HepG2 (cell line): ENCODE results near the gene PRRT1. TPM values are rescaled to one million over a fixed set of nuclear protein-coding genes. Genes with fewer than 3 reads are reported as not detected.

Experiments used
- ATF1 ChIP-seq: IDR thresholded peaks from 2 replicates; pipeline ENCODE4 v1.6.1; 2016; ENCODE audit warnings: mild to moderate bottlenecking, control low read depth
- CTCF ChIP-seq: sonication (generic); formaldehyde crosslinking; IDR thresholded peaks from 2 replicates; pipeline ENCODE4 v1.5.0; 2020; ENCODE audit warnings: mild to moderate bottlenecking, missing genetic modification reagents, moderate library complexity
- DRAP1 ChIP-seq: IDR thresholded peaks from 2 replicates; pipeline ENCODE4 v1.6.1; 2016; ENCODE audit warnings: missing genetic modification reagents, missing compliant biosample characterization
- FOXK1 ChIP-seq: sonication (generic); formaldehyde crosslinking; IDR thresholded peaks from 2 replicates; pipeline ENCODE4 v1.4.0; 2020; ENCODE audit warnings: low read depth, missing genetic modification reagents, borderline replicate concordance
- MYNN ChIP-seq: sonication (generic); formaldehyde crosslinking; IDR thresholded peaks from 2 replicates; pipeline ENCODE4 v1.4.0; 2020; ENCODE audit warnings: mild to moderate bottlenecking, low read depth, missing genetic modification reagents
- SMYD3 ChIP-seq: sonication (generic); formaldehyde crosslinking; IDR thresholded peaks from 2 replicates; pipeline ENCODE4 v1.8.1; 2023; ENCODE audit warnings: mild to moderate bottlenecking, missing genetic modification reagents
- TARDBP ChIP-seq: sonication (generic); formaldehyde crosslinking; IDR thresholded peaks from 2 replicates; pipeline ENCODE4 v1.8.0; 2022; ENCODE audit warnings: mild to moderate bottlenecking, missing genetic modification reagents
- ZBTB40 ChIP-seq, 2 experiments: fragments of 450-650 bp in 1 of 2; sonication (generic) in 1 of 2; formaldehyde crosslinking in 1 of 2; IDR thresholded peaks; 2 replicates each; pipeline versions ENCODE4 v1.6.1 to v1.8.0; 2016 to 2022; ENCODE audit warnings: antibody characterized with exemption in 1 of 2, mild to moderate bottlenecking in 1 of 2, missing genetic modification reagents in 1 of 2
- ZNF276 ChIP-seq: sonication (generic); formaldehyde crosslinking; IDR thresholded peaks from 2 replicates; pipeline ENCODE4 v1.4.0; 2020; ENCODE audit warnings: mild to moderate bottlenecking, low read depth, missing genetic modification reagents
- ZNF543 ChIP-seq: sonication (generic); formaldehyde crosslinking; IDR thresholded peaks from 2 replicates; pipeline ENCODE4 v1.4.0; 2020; ENCODE audit warnings: mild to moderate bottlenecking, missing genetic modification reagents
- ZNF713 ChIP-seq: sonication (generic); formaldehyde crosslinking; IDR thresholded peaks from 2 replicates; pipeline ENCODE4 v1.4.0; 2020; ENCODE audit warnings: mild to moderate bottlenecking, missing genetic modification reagents
- ZSCAN5A ChIP-seq: sonication (generic); formaldehyde crosslinking; IDR thresholded peaks from 2 replicates; pipeline ENCODE4 v1.8.0; 2022; ENCODE audit warnings: mild to moderate bottlenecking, missing genetic modification reagents, borderline replicate concordance
- polyA plus RNA-seq, 8 experiments: library from polyadenylated mRNA; depleted of rRNA in 3 of 8; stranded (reverse) in 7 of 8; unstranded in 1 of 8; fragments of >200 nt; fragmentation: Illumina TruSeq in 4 of 8; extraction: Trizol in 4 of 8; gene quantifications; 2 replicates each; pipeline versions ENCODE4 v1.2.1 to v1.2.3, GENCODE V29; 2011 to 2016; ENCODE audit warnings: low read depth in 4 of 8, missing spikeins in 1 of 8, mixed read lengths in 1 of 8; ENCODE audit not compliant: insufficient read depth in 1 of 8
- total RNA-seq, 5 experiments: library from RNA; depleted of rRNA; stranded (reverse); fragments of >200 nt; fragmentation: Illumina TruSeq; extraction: Trizol; gene quantifications; 2 replicates each; pipeline ENCODE4 v1.2.3, GENCODE V29; 2016; ENCODE audit warnings: low read depth in 1 of 5

PRRT1 gene
- total and polyA plus RNA-seq, 2 of the 13 experiments (the other 11 are each of a cell fraction or from before 2014, with no cell fraction given): 0.64 to 1.4 TPM

GRCh38 chr6:32194825-32195651 lies 43.3 kb upstream of the PRRT1 start (continued):
- TF ChIP-seq ZBTB40 (IDR thresholded peaks at IDR 0.05): no peak
- no peak for TF ChIP-seq ZBTB40 (CRISPR knock-in tag; IDR thresholded peaks at IDR 0.05)
- 0 out of 2 replicates have a peak, but pooled peaks have one; percentile 17 for TF ChIP-seq MYNN (CRISPR knock-in tag)
- peak; percentile 44; the same call in 1 of the 2 replicates for TF ChIP-seq ATF1 (CRISPR knock-in tag)
- TF ChIP-seq DRAP1: peak; percentile 95
- TF ChIP-seq ZSCAN5A (CRISPR knock-in tag): 0 out of 2 replicates have a peak, but pooled peaks have one; percentile 41
- TF ChIP-seq ZNF276 (CRISPR knock-in tag): no peak
- TF ChIP-seq CTCF: peak; percentile 63
- peak; percentile 82; the same call in 1 of the 2 replicates for TF ChIP-seq SMYD3 (CRISPR knock-in tag)
- TF ChIP-seq ZNF543 (CRISPR knock-in tag): no peak
- TF ChIP-seq FOXK1 (CRISPR knock-in tag): 0 out of 2 replicates have a peak, but pooled peaks have one; percentile 7
- no peak for TF ChIP-seq ZNF713 (CRISPR knock-in tag)
- peak; percentile 46; the same call in 1 of the 2 replicates for TF ChIP-seq TARDBP (CRISPR knock-in tag)
